KMS-11 (cell line): Measurements from ENCODE around the gene LGALS7B.

Experiments
- H2AFZ ChIP-seq: fragments of 200-600 bp; sonication (generic); 2 replicates; pipeline ENCODE4 v1.6.1; 2016; ENCODE audit warnings: antibody characterized with exemption, mixed run types, low read depth
- H3K27ac ChIP-seq: fragments of 200-600 bp; sonication (generic); 2 replicates; pipeline ENCODE4 v1.6.1; 2016; ENCODE audit warnings: mild to moderate bottlenecking, mixed run types
- H3K27me3 ChIP-seq: fragments of 200-600 bp; sonication (generic); 2 replicates; pipeline ENCODE4 v1.6.1; 2017; ENCODE audit warnings: mild to moderate bottlenecking, low read depth, mixed run types, moderate library complexity; ENCODE audit not compliant: insufficient read depth
- H3K36me3 ChIP-seq: fragments of 200-600 bp; sonication (generic); 2 replicates; pipeline ENCODE4 v1.6.1; 2017; ENCODE audit warnings: mild to moderate bottlenecking, mixed run types; ENCODE audit not compliant: insufficient read depth
- H3K4me1 ChIP-seq: fragments of 200-600 bp; sonication (generic); 2 replicates; pipeline ENCODE4 v1.6.1; 2016; ENCODE audit warnings: mild to moderate bottlenecking, low read depth, mixed run types; ENCODE audit not compliant: poor library complexity, severe bottlenecking
- H3K4me2 ChIP-seq: fragments of 200-600 bp; sonication (generic); 2 replicates; pipeline ENCODE4 v1.7.0; 2016; ENCODE audit warnings: mild to moderate bottlenecking, mixed run types
- H3K4me3 ChIP-seq: fragments of 200-600 bp; sonication (generic); IDR thresholded peaks from 2 replicates; pipeline ENCODE4 v1.6.1; 2017; ENCODE audit warnings: low read depth, low read length, mixed read lengths; ENCODE audit not compliant: insufficient read depth
- H3K79me2 ChIP-seq: fragments of 200-600 bp; sonication (generic); 2 replicates; pipeline ENCODE4 v1.6.1; 2016; ENCODE audit warnings: low read depth, mixed run types; ENCODE audit not compliant: insufficient read depth
- H3K9ac ChIP-seq: fragments of 200-600 bp; sonication (generic); 2 replicates; pipeline ENCODE4 v1.6.1; 2016; ENCODE audit warnings: mild to moderate bottlenecking, mixed run types
- H4K20me1 ChIP-seq: fragments of 200-600 bp; sonication (generic); 2 replicates; pipeline ENCODE4 v1.6.1; 2016; ENCODE audit warnings: mild to moderate bottlenecking, mixed run types; ENCODE audit not compliant: insufficient read depth
- CTCF ChIP-seq: fragments of 200-600 bp; sonication (generic); conservative IDR thresholded peaks from 2 replicates; pipeline ENCODE4 v1.6.1; 2017; ENCODE audit warnings: low read depth, mild to moderate bottlenecking, antibody characterized with exemption, low read length, moderate library complexity, mixed read lengths

Gene LGALS7B

GRCh38 chr19:38833092-38833425 lies 44.1 kb downstream of the LGALS7B start:
- Histone ChIP-seq H3K79me2 (peaks cover 9% of the 10 kb centered on the region; the same call in 1 of the 2 replicates), H3K4me1 (peaks cover 25% of the 10 kb centered on the region), H3K4me3 (no peak overlapping the region), H3K27me3 (no peaks in the 10 kb centered on the region), H4K20me1 (no peaks in the 10 kb centered on the region), H3K9ac (no peak overlapping the region; the same call in 1 of the 2 replicates), H2AFZ (0 out of 2 replicates have a peak overlapping the region, but pooled peaks have one; percentile 23), H3K27ac (peak overlapping the region; percentile 70), H3K4me2 (peak overlapping the region; percentile 66; the same call in 1 of the 2 replicates), H3K36me3 (peaks cover 7% of the 10 kb centered on the region; the same call in 1 of the 2 replicates)
- TF ChIP-seq CTCF, result no peak

GRCh38 chr19:38834104-38834490 lies 45.1 kb downstream of the LGALS7B start:
- H3K9ac ChIP-seq, result no peak overlapping the region
- no peak overlapping the region for H2AFZ ChIP-seq
- H3K4me2 ChIP-seq, result no peak overlapping the region
- no peaks in the 10 kb centered on the region for H4K20me1 ChIP-seq
- H3K27me3 ChIP-seq, result no peaks in the 10 kb centered on the region
- TF ChIP-seq CTCF, result no peak
- peak overlapping the region; percentile 14; the same call in 1 of the 2 replicates for H3K27ac ChIP-seq
- H3K4me3 ChIP-seq, result no peak overlapping the region
- peaks cover 25% of the 10 kb centered on the region for H3K4me1 ChIP-seq
- peaks cover 9% of the 10 kb centered on the region; the same call in 1 of the 2 replicates for H3K36me3 ChIP-seq
- peaks cover 9% of the 10 kb centered on the region; the same call in 1 of the 2 replicates for H3K79me2 ChIP-seq

GRCh38 chr19:38834590-38834989 lies 45.6 kb downstream of the LGALS7B start:
- peaks cover 25% of the 10 kb centered on the region for H3K4me1 ChIP-seq
- H3K4me3 ChIP-seq, result no peak overlapping the region
- TF ChIP-seq CTCF, result no peak
- no peak overlapping the region for H3K4me2 ChIP-seq
- no peak overlapping the region for H3K9ac ChIP-seq
- H2AFZ ChIP-seq, result no peak overlapping the region
- H3K27ac ChIP-seq, result peak overlapping the region; percentile 14; the same call in 1 of the 2 replicates
- H3K36me3 ChIP-seq, result peaks cover 13% of the 10 kb centered on the region; the same call in 1 of the 2 replicates
- H3K79me2 ChIP-seq, result peaks cover 9% of the 10 kb centered on the region; the same call in 1 of the 2 replicates
- H4K20me1 ChIP-seq, result no peaks in the 10 kb centered on the region
- no peaks in the 10 kb centered on the region; the same call in 1 of the 2 replicates for H3K27me3 ChIP-seq

GRCh38 chr19:38836159-38836982 lies 47.4 kb downstream of the LGALS7B start:
- Histone ChIP-seq H3K4me1 (peaks cover 18% of the 10 kb centered on the region), H3K36me3 (peaks cover 16% of the 10 kb centered on the region; the same call in 1 of the 2 replicates), H3K4me3 (no peak overlapping the region), H3K27me3 (no peaks in the 10 kb centered on the region; the same call in 1 of the 2 replicates), H3K27ac (no peak overlapping the region; the same call in 1 of the 2 replicates), H4K20me1 (no peaks in the 10 kb centered on the region), H2AFZ (no peak overlapping the region), H3K4me2 (no peak overlapping the region), H3K79me2 (peaks cover 4% of the 10 kb centered on the region; the same call in 1 of the 2 replicates), H3K9ac (no peak overlapping the region)
- no peak for TF ChIP-seq CTCF
